ENCODE measurements around the gene SORBS1. TPM values are rescaled to one million over a fixed set of nuclear protein-coding genes. Genes with fewer than 3 reads are reported as not detected.

The SORBS1 gene
- total RNA-seq, 1 donor from 2014 or later = 116 TPM

DNA sequence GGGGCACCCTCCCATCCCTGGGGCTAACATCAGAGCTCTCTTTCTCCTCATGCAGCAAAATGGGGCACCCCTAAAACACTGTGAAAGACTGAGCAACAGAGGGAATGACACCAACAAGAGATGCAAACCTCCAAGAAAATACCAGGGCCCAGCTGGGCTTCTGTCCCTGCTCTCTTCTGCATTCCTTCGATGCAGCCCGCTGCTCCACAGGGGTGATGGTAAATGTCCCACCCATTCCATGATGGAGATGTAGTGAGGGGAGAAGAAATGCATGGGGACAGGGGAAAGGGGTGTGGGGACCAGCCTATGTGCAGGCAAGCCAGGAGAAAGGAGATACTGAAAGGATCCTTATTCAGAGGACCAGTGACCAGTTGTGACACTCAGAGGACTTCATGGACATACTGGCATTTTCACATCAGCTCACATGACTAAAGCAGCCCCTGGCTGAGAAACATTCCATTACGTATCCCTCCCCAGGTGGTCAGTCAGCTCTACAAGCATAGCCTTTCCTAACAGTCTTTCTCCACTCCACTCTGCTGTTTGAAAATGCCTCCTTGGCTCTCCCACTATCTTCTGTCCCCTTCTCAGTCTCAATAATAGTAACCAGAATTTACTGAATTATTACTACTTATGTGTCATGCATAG lies 13.3 kb downstream of the SORBS1 start:
- intact Hi-C loops (cut with DNase I) = no loop called here
- H3K4me1 ChIP-seq = peaks cover 9% of the 10 kb centered on the region
- H3K27ac ChIP-seq = no peak overlapping the region
- no peaks in the 10 kb centered on the region for H3K36me3 ChIP-seq
- H3K4me3 ChIP-seq = no peak overlapping the region
- H3K27me3 ChIP-seq = no peaks in the 10 kb centered on the region
- H3K9me3 ChIP-seq = no peaks in the 10 kb centered on the region
- TF ChIP-seq, protein P1, sequence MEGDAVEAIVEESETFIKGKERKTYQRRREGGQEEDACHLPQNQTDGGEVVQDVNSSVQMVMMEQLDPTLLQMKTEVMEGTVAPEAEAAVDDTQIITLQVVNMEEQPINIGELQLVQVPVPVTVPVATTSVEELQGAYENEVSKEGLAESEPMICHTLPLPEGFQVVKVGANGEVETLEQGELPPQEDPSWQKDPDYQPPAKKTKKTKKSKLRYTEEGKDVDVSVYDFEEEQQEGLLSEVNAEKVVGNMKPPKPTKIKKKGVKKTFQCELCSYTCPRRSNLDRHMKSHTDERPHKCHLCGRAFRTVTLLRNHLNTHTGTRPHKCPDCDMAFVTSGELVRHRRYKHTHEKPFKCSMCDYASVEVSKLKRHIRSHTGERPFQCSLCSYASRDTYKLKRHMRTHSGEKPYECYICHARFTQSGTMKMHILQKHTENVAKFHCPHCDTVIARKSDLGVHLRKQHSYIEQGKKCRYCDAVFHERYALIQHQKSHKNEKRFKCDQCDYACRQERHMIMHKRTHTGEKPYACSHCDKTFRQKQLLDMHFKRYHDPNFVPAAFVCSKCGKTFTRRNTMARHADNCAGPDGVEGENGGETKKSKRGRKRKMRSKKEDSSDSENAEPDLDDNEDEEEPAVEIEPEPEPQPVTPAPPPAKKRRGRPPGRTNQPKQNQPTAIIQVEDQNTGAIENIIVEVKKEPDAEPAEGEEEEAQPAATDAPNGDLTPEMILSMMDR (IDR thresholded peaks at IDR 0.05) = no peak
- no peak for TF ChIP-seq POLR2AphosphoS5 (IDR thresholded peaks at IDR 0.05; ENCODE audit: insufficient read depth in 1 of 2, low read depth in 1 of 2)
- DNase-seq (ENCODE audit: extremely low spot score in 2 of 2) = no peak

DNA sequence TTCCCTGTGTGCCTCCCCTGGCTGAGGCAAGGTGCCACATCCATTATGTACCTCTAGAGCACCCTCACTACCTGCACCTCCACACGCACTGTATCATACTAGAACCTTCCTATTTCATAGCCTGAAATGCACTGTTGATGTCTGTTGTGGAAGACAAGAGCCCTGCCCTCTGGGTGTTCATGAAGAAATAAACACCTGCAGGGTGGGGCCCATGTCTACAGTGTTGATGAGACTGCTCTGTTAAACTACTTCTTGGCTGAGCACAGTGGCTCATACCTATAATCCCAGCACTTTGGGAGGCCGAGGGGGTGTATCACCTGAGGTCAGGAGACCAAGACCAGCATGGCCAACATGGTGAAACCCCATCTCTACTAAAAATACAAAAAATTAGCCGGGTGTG lies 14.0 kb downstream of the SORBS1 start:
- TF ChIP-seq POLR2AphosphoS5 (IDR thresholded peaks at IDR 0.05; ENCODE audit: insufficient read depth in 1 of 2, low read depth in 1 of 2) (no peak), POLR2A (IDR thresholded peaks at IDR 0.05) (no peak)
- TF ChIP-seq, protein P1 (IDR thresholded peaks at IDR 0.05) = no peak
- Histone ChIP-seq H3K27me3 (no peaks in the 10 kb centered on the region), H3K9me3 (no peaks in the 10 kb centered on the region), H3K27ac (no peak overlapping the region), H3K4me3 (no peak overlapping the region), H3K4me1 (peaks cover 16% of the 10 kb centered on the region), H3K36me3 (no peaks in the 10 kb centered on the region)
- DNase-seq (ENCODE audit: extremely low spot score in 2 of 2) = no peak
- intact Hi-C loops (cut with DNase I) = no loop called here

DNA sequence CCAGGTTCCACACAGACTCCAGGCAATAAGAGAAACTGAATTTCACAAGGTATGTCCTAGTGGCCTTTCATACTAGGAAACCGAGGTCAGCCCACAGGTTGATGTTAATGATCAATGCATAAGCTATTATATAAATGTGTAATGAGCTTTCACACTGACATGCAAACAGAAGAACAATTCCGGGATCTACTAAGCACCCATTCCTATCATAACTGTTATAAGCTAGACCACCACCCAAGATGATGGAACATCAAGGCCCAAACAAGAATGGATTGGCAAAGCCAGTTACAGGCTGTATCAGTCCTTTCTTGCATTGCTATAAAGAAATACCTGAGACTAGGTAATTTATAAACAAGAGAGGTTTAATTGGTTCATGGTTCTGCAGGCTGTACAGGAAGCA lies 15.2 kb downstream of the SORBS1 start:
- Histone ChIP-seq H3K27me3 (no peaks in the 10 kb centered on the region), H3K4me1 (peaks cover 19% of the 10 kb centered on the region), H3K27ac (no peak overlapping the region), H3K36me3 (no peaks in the 10 kb centered on the region), H3K9me3 (no peaks in the 10 kb centered on the region), H3K4me3 (no peak overlapping the region)
- DNase-seq (ENCODE audit: extremely low spot score in 2 of 2) = no peak
- TF ChIP-seq, protein P1 (IDR thresholded peaks at IDR 0.05) = no peak
- no peak for TF ChIP-seq POLR2AphosphoS5 (IDR thresholded peaks at IDR 0.05; ENCODE audit: insufficient read depth in 1 of 2, low read depth in 1 of 2)
- TF ChIP-seq POLR2A (IDR thresholded peaks at IDR 0.05) = no peak
- intact Hi-C loops (cut with DNase I) = no loop called here

DNA sequence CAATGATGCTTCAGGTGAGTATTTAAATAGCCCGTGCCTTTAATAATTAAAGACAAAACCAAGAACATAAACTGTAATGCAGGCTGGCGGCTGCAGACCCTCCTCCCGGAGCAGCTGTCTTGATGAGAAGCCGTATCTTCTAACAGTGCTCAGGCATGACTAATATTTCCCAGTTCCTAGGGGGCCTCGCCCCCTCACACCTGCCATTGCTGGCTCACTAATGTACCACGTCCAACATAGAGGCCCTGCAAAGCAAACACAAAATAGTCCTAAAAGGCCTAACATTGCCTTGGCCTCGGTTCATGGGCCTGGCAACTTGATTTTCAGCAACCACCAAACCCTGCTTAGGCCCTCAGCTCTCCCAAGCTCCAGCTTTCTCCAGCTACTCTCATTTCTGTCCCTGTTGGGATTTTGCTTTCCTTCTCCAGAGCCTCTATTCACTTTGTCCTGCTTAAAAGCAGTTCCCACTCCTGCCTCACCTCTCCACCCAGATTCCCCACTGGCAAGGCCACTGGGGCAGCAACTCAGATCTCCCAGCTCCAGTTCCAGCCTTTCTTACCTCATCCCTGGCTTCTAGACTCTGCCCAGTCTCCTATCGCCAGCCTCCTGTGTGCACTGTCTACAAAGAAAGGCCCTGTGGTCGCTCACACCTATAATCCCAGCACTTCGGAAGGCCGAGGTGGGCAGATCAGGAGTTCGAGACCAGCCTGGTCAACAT lies 16.2 kb downstream of the SORBS1 start:
- Histone ChIP-seq H3K27ac (no peak overlapping the region), H3K4me1 (peaks cover 11% of the 10 kb centered on the region), H3K4me3 (no peak overlapping the region), H3K9me3 (no peaks in the 10 kb centered on the region), H3K36me3 (no peaks in the 10 kb centered on the region), H3K27me3 (no peaks in the 10 kb centered on the region)
- TF ChIP-seq POLR2A (IDR thresholded peaks at IDR 0.05) (no peak), POLR2AphosphoS5 (IDR thresholded peaks at IDR 0.05; ENCODE audit: insufficient read depth in 1 of 2, low read depth in 1 of 2) (no peak)
- TF ChIP-seq, protein P1 (IDR thresholded peaks at IDR 0.05) = no peak
- intact Hi-C loops (cut with DNase I) = no loop called here
- no peak for DNase-seq (ENCODE audit: extremely low spot score in 2 of 2)

DNA sequence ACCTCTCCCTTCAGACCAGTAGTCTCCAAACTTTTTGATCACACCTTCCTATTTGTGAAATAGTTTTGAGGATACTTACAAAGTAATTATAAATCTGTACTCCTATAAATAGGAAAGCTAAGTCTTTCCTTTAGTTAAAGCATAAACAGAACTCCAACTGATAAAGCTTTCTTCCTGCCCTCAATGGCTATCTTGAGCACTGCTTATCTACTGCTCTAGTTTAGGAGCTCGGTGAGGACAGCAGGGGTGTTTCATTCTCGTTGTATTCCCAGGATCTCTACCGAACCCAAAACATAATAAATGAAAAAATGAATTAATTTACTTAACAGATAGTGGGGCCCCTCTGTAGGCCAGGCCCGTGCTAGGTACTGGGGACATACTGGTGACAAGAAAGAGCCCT lies 17.7 kb downstream of the SORBS1 start:
- H3K4me3 ChIP-seq = no peak overlapping the region
- no peak overlapping the region for H3K27ac ChIP-seq
- intact Hi-C loops (cut with DNase I) = no loop called here
- DNase-seq (ENCODE audit: extremely low spot score in 2 of 2) = no peak
- no peaks in the 10 kb centered on the region for H3K36me3 ChIP-seq
- H3K27me3 ChIP-seq = no peaks in the 10 kb centered on the region
- no peaks in the 10 kb centered on the region for H3K9me3 ChIP-seq
- TF ChIP-seq POLR2A (IDR thresholded peaks at IDR 0.05) = no peak
- TF ChIP-seq, protein P1 (IDR thresholded peaks at IDR 0.05) = no peak
- TF ChIP-seq POLR2AphosphoS5 (IDR thresholded peaks at IDR 0.05; ENCODE audit: insufficient read depth in 1 of 2, low read depth in 1 of 2) = no peak
- H3K4me1 ChIP-seq = peaks cover 11% of the 10 kb centered on the region
